ENCODE data around the gene TSPAN7. TPM values are rescaled to one million over a fixed set of nuclear protein-coding genes. Genes with fewer than 3 reads are reported as not detected.
A peak's percentile ranks its signal among the peaks of the same experiment; 100 is the strongest.

The TSPAN7 gene
- total and polyA plus RNA-seq, 2 donors (not counting 1 experiment from before 2014, with no cell fraction given) = 0.07 to 0.32 TPM

DNA sequence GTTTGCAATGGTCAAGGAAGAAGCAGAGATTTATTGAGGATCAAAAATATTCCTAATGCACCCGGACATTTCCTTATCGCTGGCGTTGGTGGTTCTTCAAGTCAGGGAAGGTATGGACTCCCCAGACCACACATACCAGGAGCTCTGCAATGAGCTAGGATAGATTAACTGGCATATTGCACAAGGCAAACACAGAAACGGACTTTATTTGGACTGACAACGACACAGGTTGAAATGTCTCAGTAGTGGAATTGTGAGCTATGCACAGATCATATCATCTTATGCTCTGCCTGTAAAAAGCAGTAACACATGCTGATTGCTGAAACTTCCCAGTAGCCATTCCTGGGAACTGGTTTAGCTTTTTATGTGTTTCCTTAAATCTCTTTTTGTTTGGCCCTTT lies 1.7 kb downstream of the TSPAN7 start:
- CTCF ChIA-PET = no interaction called here
- peaks cover 0 to 5% (median 0%) of the 10 kb centered on the region in 4 experiments for H3K27me3 ChIP-seq (replicated peaks in 1 of 4; ENCODE audit: control extremely low read depth in 1 of 4, control insufficient read depth in 3 of 4, insufficient read depth in 4 of 4, low read length in 3 of 4)
- no peaks in the 10 kb centered on the region for H3K9me3 ChIP-seq (ENCODE audit: control extremely low read depth in 1 of 3, control insufficient read depth in 2 of 3, insufficient read depth in 1 of 3, low read length in 2 of 3)
- no peaks in the 10 kb centered on the region for H3K79me2 ChIP-seq (ENCODE audit: control insufficient read depth, insufficient read depth, low read length)
- H3K4me2 ChIP-seq (replicated peaks; ENCODE audit: low read depth, low read length, poor library complexity, severe bottlenecking) = no peak overlapping the region
- no peaks in the 10 kb centered on the region for H3K36me3 ChIP-seq (replicated peaks in 1 of 2; ENCODE audit: control extremely low read depth in 1 of 2, control insufficient read depth in 1 of 2, extremely low read depth in 1 of 2, insufficient read depth in 2 of 2, low read length in 1 of 2)
- H3K4me3 ChIP-seq (ENCODE audit: control extremely low read depth in 1 of 5, extremely low read depth in 1 of 5, insufficient read depth in 1 of 5, low read depth in 2 of 5, low read length in 4 of 5) = no peak overlapping the region
- POLR2A ChIA-PET = no interaction called here
- peaks cover 2% of the 10 kb centered on the region for H3K27me3 Mint-ChIP-seq
- H2AFZ ChIP-seq (ENCODE audit: insufficient read depth, low read depth, low read length, poor library complexity, severe bottlenecking) = no peak overlapping the region
- no peak for DNase-seq
- 100% methylated on average over 1 of the region's 5 CpGs for WGBS (ENCODE audit: insufficient coverage)
- peak overlapping the region; percentile 32 for H3K4me3 Mint-ChIP-seq
- no peaks in the 10 kb centered on the region for H4K20me1 ChIP-seq (ENCODE audit: control insufficient read depth, insufficient read depth, low read length, poor library complexity, severe bottlenecking)
- H3K27ac ChIP-seq (ENCODE audit: low read length in 2 of 2) = no peak overlapping the region
- no peak overlapping the region for H3K9ac ChIP-seq (ENCODE audit: low read length)
- peaks cover 7% of the 10 kb centered on the region for H3K4me1 Mint-ChIP-seq
- no peak overlapping the region for H3K27ac Mint-ChIP-seq
- intact Hi-C loops (cut with micrococcal nuclease) = no loop called here
- TF ChIP-seq EZH2 (IDR thresholded peaks at IDR 0.05; ENCODE audit: borderline replicate concordance, insufficient read depth, low read depth, low read length, poor library complexity, severe bottlenecking) = no peak
- TF ChIP-seq, protein P1, sequence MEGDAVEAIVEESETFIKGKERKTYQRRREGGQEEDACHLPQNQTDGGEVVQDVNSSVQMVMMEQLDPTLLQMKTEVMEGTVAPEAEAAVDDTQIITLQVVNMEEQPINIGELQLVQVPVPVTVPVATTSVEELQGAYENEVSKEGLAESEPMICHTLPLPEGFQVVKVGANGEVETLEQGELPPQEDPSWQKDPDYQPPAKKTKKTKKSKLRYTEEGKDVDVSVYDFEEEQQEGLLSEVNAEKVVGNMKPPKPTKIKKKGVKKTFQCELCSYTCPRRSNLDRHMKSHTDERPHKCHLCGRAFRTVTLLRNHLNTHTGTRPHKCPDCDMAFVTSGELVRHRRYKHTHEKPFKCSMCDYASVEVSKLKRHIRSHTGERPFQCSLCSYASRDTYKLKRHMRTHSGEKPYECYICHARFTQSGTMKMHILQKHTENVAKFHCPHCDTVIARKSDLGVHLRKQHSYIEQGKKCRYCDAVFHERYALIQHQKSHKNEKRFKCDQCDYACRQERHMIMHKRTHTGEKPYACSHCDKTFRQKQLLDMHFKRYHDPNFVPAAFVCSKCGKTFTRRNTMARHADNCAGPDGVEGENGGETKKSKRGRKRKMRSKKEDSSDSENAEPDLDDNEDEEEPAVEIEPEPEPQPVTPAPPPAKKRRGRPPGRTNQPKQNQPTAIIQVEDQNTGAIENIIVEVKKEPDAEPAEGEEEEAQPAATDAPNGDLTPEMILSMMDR (IDR thresholded peaks at IDR 0.05) = no peak
- peaks cover 5 to 18% of the 10 kb centered on the region in 2 donors for H3K4me1 ChIP-seq (ENCODE audit: control insufficient read depth in 2 of 2, insufficient read depth in 2 of 2, low read length in 2 of 2)
- ATAC-seq (ENCODE audit: low read depth) = no peak
- no peaks in the 10 kb centered on the region for H3K9me3 Mint-ChIP-seq (ENCODE audit: insufficient read depth)

DNA sequence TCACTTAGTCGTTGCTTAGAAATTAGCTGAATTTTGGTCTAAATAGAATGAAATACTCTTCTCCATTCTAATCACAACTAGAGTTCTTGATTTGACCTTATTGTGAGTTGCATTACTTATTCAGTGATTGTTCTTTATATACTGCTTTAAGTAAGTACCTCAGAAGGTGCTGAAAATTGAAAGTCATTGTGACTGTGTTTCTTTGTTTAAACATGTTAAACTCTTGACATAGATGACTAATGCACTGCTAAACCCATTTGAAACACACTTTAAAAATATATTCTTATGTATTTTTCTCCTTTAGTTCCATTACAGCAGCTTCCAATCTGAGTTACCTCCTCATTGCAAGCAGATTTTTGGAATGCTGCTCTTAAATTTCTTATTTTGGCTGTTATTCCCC lies 9.1 kb downstream of the TSPAN7 start:
- CTCF ChIA-PET = no interaction called here
- DNase-seq (no peak), ATAC-seq (ENCODE audit: low read depth) (no peak)
- WGBS (ENCODE audit: insufficient coverage) = no CpG with 5 or more reads among the region's 1 CpG
- H3K4me1 Mint-ChIP-seq = no peaks in the 10 kb centered on the region
- Histone ChIP-seq H4K20me1 (ENCODE audit: control insufficient read depth, insufficient read depth, low read length, poor library complexity, severe bottlenecking) (no peaks in the 10 kb centered on the region), H2AFZ (ENCODE audit: insufficient read depth, low read depth, low read length, poor library complexity, severe bottlenecking) (no peak overlapping the region), H3K4me1 (ENCODE audit: control insufficient read depth in 2 of 2, insufficient read depth in 2 of 2, low read length in 2 of 2) (no peaks in the 10 kb centered on the region), H3K79me2 (ENCODE audit: control insufficient read depth, insufficient read depth, low read length) (no peaks in the 10 kb centered on the region), H3K27me3 (replicated peaks in 1 of 4; ENCODE audit: control extremely low read depth in 1 of 4, control insufficient read depth in 3 of 4, insufficient read depth in 4 of 4, low read length in 3 of 4) (no peaks in the 10 kb centered on the region), H3K9me3 (ENCODE audit: control extremely low read depth in 1 of 3, control insufficient read depth in 2 of 3, insufficient read depth in 1 of 3, low read length in 2 of 3) (no peaks in the 10 kb centered on the region), H3K9ac (ENCODE audit: low read length) (no peak overlapping the region), H3K36me3 (replicated peaks in 1 of 2; ENCODE audit: control extremely low read depth in 1 of 2, control insufficient read depth in 1 of 2, extremely low read depth in 1 of 2, insufficient read depth in 2 of 2, low read length in 1 of 2) (no peaks in the 10 kb centered on the region), H3K4me3 (ENCODE audit: control extremely low read depth in 1 of 5, extremely low read depth in 1 of 5, insufficient read depth in 1 of 5, low read depth in 2 of 5, low read length in 4 of 5) (no peak overlapping the region), H3K27ac (ENCODE audit: low read length in 2 of 2) (no peak overlapping the region), H3K4me2 (replicated peaks; ENCODE audit: low read depth, low read length, poor library complexity, severe bottlenecking) (no peak overlapping the region)
- peaks cover 3% of the 10 kb centered on the region for H3K27me3 Mint-ChIP-seq
- intact Hi-C loops (cut with micrococcal nuclease) = no loop called here
- H3K9me3 Mint-ChIP-seq (ENCODE audit: insufficient read depth) = no peaks in the 10 kb centered on the region
- no peak overlapping the region for H3K27ac Mint-ChIP-seq
- TF ChIP-seq, protein P1 (IDR thresholded peaks at IDR 0.05) = no peak
- TF ChIP-seq EZH2 (IDR thresholded peaks at IDR 0.05; ENCODE audit: borderline replicate concordance, insufficient read depth, low read depth, low read length, poor library complexity, severe bottlenecking) = no peak
- POLR2A ChIA-PET = no interaction called here
- H3K4me3 Mint-ChIP-seq = no peak overlapping the region

Data from B cell (primary cell).